H9 (cell line): Measurements from ENCODE around the gene CNOT4. TPM values are rescaled to one million over a fixed set of nuclear protein-coding genes. Genes with fewer than 3 reads are reported as not detected.

Experiments
- DNase-seq: peaks from one replicate; pipeline ENCODE4 v3.0.0-alpha.2; 2017
- H2AFZ ChIP-seq: one replicate; pipeline ENCODE4 v1.6.1; 2013; ENCODE audit warnings: mild to moderate bottlenecking, low read length, control low read depth, moderate library complexity
- H2AK5ac ChIP-seq: 2 replicates; pipeline ENCODE4 v1.6.1; 2013; ENCODE audit warnings: low read length, control low read depth, mixed read lengths; ENCODE audit not compliant: insufficient read length
- H2BK120ac ChIP-seq: one replicate; pipeline ENCODE4 v1.6.1; 2013; ENCODE audit warnings: low read depth, mild to moderate bottlenecking, low read length, control low read depth, inconsistent platforms; ENCODE audit not compliant: poor library complexity, severe bottlenecking
- H2BK12ac ChIP-seq: 2 replicates; pipeline ENCODE4 v1.6.1; 2013; ENCODE audit warnings: low read length, control low read depth, mixed read lengths, low read depth; ENCODE audit not compliant: insufficient read length
- H2BK15ac ChIP-seq: 2 replicates; pipeline ENCODE4 v1.6.1; 2013; ENCODE audit warnings: low read depth, low read length, control low read depth
- H2BK20ac ChIP-seq: one replicate; pipeline ENCODE4 v1.6.1; 2013; ENCODE audit warnings: low read depth, mild to moderate bottlenecking, low read length, control low read depth, inconsistent platforms; ENCODE audit not compliant: poor library complexity, severe bottlenecking
- H2BK5ac ChIP-seq: 2 replicates; pipeline ENCODE4 v1.6.1; 2013; ENCODE audit warnings: low read length, control low read depth, mixed read lengths; ENCODE audit not compliant: insufficient read length
- H3K14ac ChIP-seq: 2 replicates; pipeline ENCODE4 v1.6.1; 2013; ENCODE audit warnings: low read length, control low read depth; ENCODE audit not compliant: insufficient read depth
- H3K18ac ChIP-seq: 2 replicates; pipeline ENCODE4 v1.6.1; 2013; ENCODE audit warnings: low read depth, mild to moderate bottlenecking, mixed read lengths, low read length, control low read depth; ENCODE audit not compliant: insufficient read length
- H3K23ac ChIP-seq: 2 replicates; pipeline ENCODE4 v1.6.1; 2013; ENCODE audit warnings: low read length, control low read depth, mixed read lengths, low read depth; ENCODE audit not compliant: insufficient read length
- H3K23me2 ChIP-seq: 2 replicates; pipeline ENCODE4 v1.6.1; 2013; ENCODE audit warnings: low read depth, mild to moderate bottlenecking, mixed read lengths, low read length, control low read depth; ENCODE audit not compliant: insufficient read length, poor library complexity, severe bottlenecking
- H3K27ac ChIP-seq: 2 replicates; pipeline ENCODE4 v1.5.1; 2013; ENCODE audit warnings: low read length, control low read depth, mixed read lengths, low read depth; ENCODE audit not compliant: insufficient read length
- H3K27me3 ChIP-seq: 2 replicates; pipeline ENCODE4 v1.6.1; 2013; ENCODE audit warnings: low read length, control low read depth, inconsistent platforms; ENCODE audit not compliant: insufficient read depth
- H3K4ac ChIP-seq: 2 replicates; pipeline ENCODE4 v1.6.1; 2013; ENCODE audit warnings: low read depth, mild to moderate bottlenecking, control low read depth, inconsistent platforms, low read length, moderate library complexity
- H3K4me1 ChIP-seq: 2 replicates; pipeline ENCODE4 v1.6.1; 2013; ENCODE audit warnings: low read length, control low read depth, inconsistent platforms; ENCODE audit not compliant: insufficient read depth
- H3K4me2 ChIP-seq: 2 replicates; pipeline ENCODE4 v1.6.1; 2013; ENCODE audit warnings: low read length, control low read depth, mixed read lengths; ENCODE audit not compliant: insufficient read length, insufficient read depth
- H3K56ac ChIP-seq: 2 replicates; pipeline ENCODE4 v1.6.1; 2013; ENCODE audit warnings: low read depth, mild to moderate bottlenecking, mixed read lengths, low read length, control low read depth; ENCODE audit not compliant: insufficient read length
- H3K79me1 ChIP-seq: 2 replicates; pipeline ENCODE4 v1.6.1; 2013; ENCODE audit warnings: low read depth, mild to moderate bottlenecking, moderate library complexity, low read length, control low read depth, inconsistent platforms; ENCODE audit not compliant: insufficient read depth, poor library complexity, severe bottlenecking
- H3K79me2 ChIP-seq: 2 replicates; pipeline ENCODE4 v1.6.1; 2013; ENCODE audit warnings: low read length, control low read depth, inconsistent platforms; ENCODE audit not compliant: insufficient read depth
- H3K9ac ChIP-seq: 2 replicates; pipeline ENCODE4 v1.6.1; 2013; ENCODE audit warnings: low read length, control low read depth, mixed read lengths; ENCODE audit not compliant: insufficient read length; ENCODE audit errors: extremely low read depth
- H3K9me3 ChIP-seq: one replicate; pipeline ENCODE4 v1.6.1; 2013; ENCODE audit warnings: low read depth, low read length, inconsistent platforms; ENCODE audit not compliant: control insufficient read depth
- H3T11ph ChIP-seq: one replicate; pipeline ENCODE4 v1.6.1; 2013; ENCODE audit warnings: mild to moderate bottlenecking, low read length, control low read depth, inconsistent platforms
- H4K20me1 ChIP-seq: one replicate; pipeline ENCODE4 v1.6.1; 2013; ENCODE audit not compliant: control insufficient read depth, insufficient read length, insufficient read depth
- H4K5ac ChIP-seq: 2 replicates; pipeline ENCODE4 v1.6.1; 2013; ENCODE audit warnings: low read depth, mild to moderate bottlenecking, mixed read lengths, low read length, control low read depth; ENCODE audit not compliant: insufficient read length
- H4K8ac ChIP-seq: replicated peaks from 2 replicates; pipeline ENCODE4 v1.6.1; 2013; ENCODE audit warnings: low read length, control low read depth, mixed read lengths, low read depth; ENCODE audit not compliant: insufficient read length
- H4K91ac ChIP-seq: 2 replicates; pipeline ENCODE4 v1.6.1; 2013; ENCODE audit warnings: low read depth, mild to moderate bottlenecking, moderate library complexity, mixed read lengths, low read length, control low read depth; ENCODE audit not compliant: insufficient read length
- H3K27ac Mint-ChIP-seq, 3 experiments: 2 replicates in 2 of 3; 3 replicates in 1 of 3; pipeline ENCODE4 v1.8.0; 2020 to 2021; ENCODE audit warnings: mixed read lengths in 3 of 3, mild to moderate bottlenecking in 1 of 3, moderate library complexity in 1 of 3
- H3K27me3 Mint-ChIP-seq: 2 replicates; pipeline ENCODE4 v1.8.0; 2021; ENCODE audit warnings: low read depth, mild to moderate bottlenecking, moderate library complexity, mixed read lengths
- H3K36me3 Mint-ChIP-seq, 3 experiments: 2 replicates in 2 of 3; 3 replicates in 1 of 3; pipeline ENCODE4 v1.8.0; 2020 to 2021; ENCODE audit warnings: low read depth in 3 of 3, mixed read lengths in 3 of 3; ENCODE audit not compliant: insufficient read depth in 1 of 3
- H3K4me1 Mint-ChIP-seq, 2 experiments: 2 replicates each; pipeline ENCODE4 v1.8.0; 2020; ENCODE audit warnings: mixed read lengths in 2 of 2
- H3K4me3 Mint-ChIP-seq, 2 experiments: 2 replicates in 1 of 2; 3 replicates in 1 of 2; pipeline ENCODE4 v1.8.0; 2020 to 2021; ENCODE audit warnings: mild to moderate bottlenecking in 2 of 2, mixed read lengths in 2 of 2, moderate library complexity in 1 of 2
- H3K9me3 Mint-ChIP-seq, 2 experiments: 2 replicates in 1 of 2; 3 replicates in 1 of 2; pipeline ENCODE4 v1.8.0; 2020; ENCODE audit warnings: mild to moderate bottlenecking in 2 of 2, mixed read lengths in 2 of 2, moderate library complexity in 1 of 2
- WGBS: extraction: QIAGEN DNeasy Blood & Tissue Kit; methylation state at CpG from one replicate; pipeline ENCODE4 v1.1.7; 2013; ENCODE audit warnings: missing lambda C conversion rate, low lambda C conversion rate, mixed read lengths; ENCODE audit not compliant: insufficient read length; ENCODE audit errors: extremely low coverage; 5-methylcytosine and 5-hydroxymethylcytosine counted together
- total RNA-seq: library from RNA; stranded (reverse); gene quantifications from 2 replicates; pipeline ENCODE4 v1.2.1, GENCODE V29; 2021
- TF ChIP-seq, protein P1 (sequence below): fragments of 200-600 bp; sonication (generic); conservative IDR thresholded peaks from 3 replicates; pipeline ENCODE4 v1.8.0; 2021; ENCODE audit warnings: antibody characterized with exemption, mild to moderate bottlenecking

The CNOT4 gene
- total RNA-seq, 1 experiment from 2014 or later: 27.4 TPM

DNA sequence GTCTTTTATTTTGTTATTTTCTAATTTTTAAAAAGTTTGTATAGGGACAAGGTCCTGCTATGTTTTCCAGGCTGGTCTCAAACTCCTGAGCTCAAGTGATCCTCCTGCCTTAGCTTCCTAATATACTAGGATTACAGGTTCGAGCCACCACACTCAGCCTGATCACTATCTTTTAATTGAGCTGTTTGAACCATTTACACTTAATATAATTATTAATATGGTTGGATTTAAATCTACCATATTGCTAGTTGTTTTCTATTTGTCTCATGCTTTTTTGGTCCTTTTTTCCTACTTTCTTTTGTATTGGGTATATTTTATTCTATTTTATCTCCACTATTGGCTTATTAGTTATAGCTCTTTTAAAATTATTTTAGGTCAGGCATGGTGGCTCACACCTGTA is 13.2 kb upstream of the CNOT4 start:
- no peaks in the 10 kb centered on the region for H3K23me2 ChIP-seq
- no peak for DNase-seq

More for the DNA sequence above, 13.2 kb upstream of the CNOT4 start:
- Histone ChIP-seq H3K4me1 (no peaks in the 10 kb centered on the region), H2BK15ac (no peak overlapping the region), H3K4me2 (no peak overlapping the region), H2BK20ac (no peak overlapping the region), H4K5ac (no peak overlapping the region), H2BK12ac (no peak overlapping the region), H3K23ac (no peak overlapping the region), H2BK120ac (no peak overlapping the region), H3K27me3 (no peaks in the 10 kb centered on the region), H2AFZ (no peak overlapping the region), H2BK5ac (no peak overlapping the region), H3K79me1 (no peaks in the 10 kb centered on the region), H3K27ac (no peak overlapping the region), H3K9me3 (no peaks in the 10 kb centered on the region), H3T11ph (no peak overlapping the region), H3K9ac (no peak overlapping the region), H4K20me1 (no peaks in the 10 kb centered on the region), H3K14ac (no peak overlapping the region), H4K91ac (no peak overlapping the region), H3K56ac (no peak overlapping the region), H4K8ac (no peak overlapping the region), H2AK5ac (no peak overlapping the region), H3K18ac (no peak overlapping the region), H3K79me2 (no peaks in the 10 kb centered on the region), H3K4ac (no peak overlapping the region)
- Mint-ChIP-seq H3K4me3 (no peak overlapping the region), H3K27ac (no peak overlapping the region), H3K36me3 (no peaks in the 10 kb centered on the region), H3K27me3 (no peaks in the 10 kb centered on the region), H3K9me3 (no peaks in the 10 kb centered on the region; a peak in 3 of 5 replicates), H3K4me1 (peaks cover 0 to 3% of the 10 kb centered on the region in 2 experiments; a peak in 1 of 4 replicates)
- TF ChIP-seq, protein P1, sequence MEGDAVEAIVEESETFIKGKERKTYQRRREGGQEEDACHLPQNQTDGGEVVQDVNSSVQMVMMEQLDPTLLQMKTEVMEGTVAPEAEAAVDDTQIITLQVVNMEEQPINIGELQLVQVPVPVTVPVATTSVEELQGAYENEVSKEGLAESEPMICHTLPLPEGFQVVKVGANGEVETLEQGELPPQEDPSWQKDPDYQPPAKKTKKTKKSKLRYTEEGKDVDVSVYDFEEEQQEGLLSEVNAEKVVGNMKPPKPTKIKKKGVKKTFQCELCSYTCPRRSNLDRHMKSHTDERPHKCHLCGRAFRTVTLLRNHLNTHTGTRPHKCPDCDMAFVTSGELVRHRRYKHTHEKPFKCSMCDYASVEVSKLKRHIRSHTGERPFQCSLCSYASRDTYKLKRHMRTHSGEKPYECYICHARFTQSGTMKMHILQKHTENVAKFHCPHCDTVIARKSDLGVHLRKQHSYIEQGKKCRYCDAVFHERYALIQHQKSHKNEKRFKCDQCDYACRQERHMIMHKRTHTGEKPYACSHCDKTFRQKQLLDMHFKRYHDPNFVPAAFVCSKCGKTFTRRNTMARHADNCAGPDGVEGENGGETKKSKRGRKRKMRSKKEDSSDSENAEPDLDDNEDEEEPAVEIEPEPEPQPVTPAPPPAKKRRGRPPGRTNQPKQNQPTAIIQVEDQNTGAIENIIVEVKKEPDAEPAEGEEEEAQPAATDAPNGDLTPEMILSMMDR: no peak
- no CpG with 5 or more reads among the region's 1 CpG for WGBS
